Endothelial cell of umbilical vein (primary cell): ENCODE data around the gene DNAJA4.

Source experiments
- FOS ChIP-seq: IDR thresholded peaks from 2 replicates; pipeline ENCODE4 v1.6.1; 2011; ENCODE audit warnings: mild to moderate bottlenecking, low read length, moderate library complexity, borderline replicate concordance; ENCODE audit not compliant: insufficient read depth
- POLR2A ChIP-seq: IDR thresholded peaks from 2 replicates; pipeline ENCODE4 v1.6.1; 2012; ENCODE audit warnings: low read depth, mild to moderate bottlenecking, control low read depth, low read length
- POLR2AphosphoS5 ChIP-seq: IDR thresholded peaks from 2 replicates; pipeline ENCODE4 v1.6.1; 2012; ENCODE audit warnings: low read depth, mild to moderate bottlenecking, control low read depth, low read length, moderate library complexity; ENCODE audit not compliant: insufficient read depth
- TF ChIP-seq, protein P1 (sequence below), 2 donors: IDR thresholded peaks; 1 replicate in 1 of 2; 2 replicates in 1 of 2; pipeline ENCODE4 v1.5.1; 2011; ENCODE audit warnings: low read length in 2 of 2, mild to moderate bottlenecking in 2 of 2, moderate library complexity in 2 of 2, control low read depth in 1 of 2, inconsistent platforms in 1 of 2, low read depth in 1 of 2; ENCODE audit not compliant: insufficient read depth in 1 of 2; ENCODE audit errors: extremely low read depth in 1 of 2

GRCh38 chr15:78314181-78314581 lies 49.8 kb downstream of the DNAJA4 start:
- TF ChIP-seq POLR2A (no peak), FOS (no peak), POLR2AphosphoS5 (no peak)
- TF ChIP-seq, protein P1, sequence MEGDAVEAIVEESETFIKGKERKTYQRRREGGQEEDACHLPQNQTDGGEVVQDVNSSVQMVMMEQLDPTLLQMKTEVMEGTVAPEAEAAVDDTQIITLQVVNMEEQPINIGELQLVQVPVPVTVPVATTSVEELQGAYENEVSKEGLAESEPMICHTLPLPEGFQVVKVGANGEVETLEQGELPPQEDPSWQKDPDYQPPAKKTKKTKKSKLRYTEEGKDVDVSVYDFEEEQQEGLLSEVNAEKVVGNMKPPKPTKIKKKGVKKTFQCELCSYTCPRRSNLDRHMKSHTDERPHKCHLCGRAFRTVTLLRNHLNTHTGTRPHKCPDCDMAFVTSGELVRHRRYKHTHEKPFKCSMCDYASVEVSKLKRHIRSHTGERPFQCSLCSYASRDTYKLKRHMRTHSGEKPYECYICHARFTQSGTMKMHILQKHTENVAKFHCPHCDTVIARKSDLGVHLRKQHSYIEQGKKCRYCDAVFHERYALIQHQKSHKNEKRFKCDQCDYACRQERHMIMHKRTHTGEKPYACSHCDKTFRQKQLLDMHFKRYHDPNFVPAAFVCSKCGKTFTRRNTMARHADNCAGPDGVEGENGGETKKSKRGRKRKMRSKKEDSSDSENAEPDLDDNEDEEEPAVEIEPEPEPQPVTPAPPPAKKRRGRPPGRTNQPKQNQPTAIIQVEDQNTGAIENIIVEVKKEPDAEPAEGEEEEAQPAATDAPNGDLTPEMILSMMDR (IDR thresholded peaks at IDR 0.05; ENCODE audit: extremely low read depth in 1 of 2, insufficient read depth in 1 of 2, low read depth in 1 of 2, low read length in 2 of 2): no peak
